HG03175 (cell line): ENCODE data around the gene MED19.
"Not testable (repeated sequence)": the region's sequence is repeated elsewhere in the genome, so short reads cannot be mapped to it uniquely, and the experiment has no call there.

Source experiments
- ATAC-seq: cut with Tn5 transposase; IDR thresholded peaks from one replicate; pipeline ENCODE4 v1.9.1; 2021; ENCODE audit warnings: mild to moderate bottlenecking, moderate library complexity; ENCODE audit not compliant: unreplicated experiment

MED19 gene, protein sequence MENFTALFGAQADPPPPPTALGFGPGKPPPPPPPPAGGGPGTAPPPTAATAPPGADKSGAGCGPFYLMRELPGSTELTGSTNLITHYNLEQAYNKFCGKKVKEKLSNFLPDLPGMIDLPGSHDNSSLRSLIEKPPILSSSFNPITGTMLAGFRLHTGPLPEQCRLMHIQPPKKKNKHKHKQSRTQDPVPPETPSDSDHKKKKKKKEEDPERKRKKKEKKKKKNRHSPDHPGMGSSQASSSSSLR

DNA sequence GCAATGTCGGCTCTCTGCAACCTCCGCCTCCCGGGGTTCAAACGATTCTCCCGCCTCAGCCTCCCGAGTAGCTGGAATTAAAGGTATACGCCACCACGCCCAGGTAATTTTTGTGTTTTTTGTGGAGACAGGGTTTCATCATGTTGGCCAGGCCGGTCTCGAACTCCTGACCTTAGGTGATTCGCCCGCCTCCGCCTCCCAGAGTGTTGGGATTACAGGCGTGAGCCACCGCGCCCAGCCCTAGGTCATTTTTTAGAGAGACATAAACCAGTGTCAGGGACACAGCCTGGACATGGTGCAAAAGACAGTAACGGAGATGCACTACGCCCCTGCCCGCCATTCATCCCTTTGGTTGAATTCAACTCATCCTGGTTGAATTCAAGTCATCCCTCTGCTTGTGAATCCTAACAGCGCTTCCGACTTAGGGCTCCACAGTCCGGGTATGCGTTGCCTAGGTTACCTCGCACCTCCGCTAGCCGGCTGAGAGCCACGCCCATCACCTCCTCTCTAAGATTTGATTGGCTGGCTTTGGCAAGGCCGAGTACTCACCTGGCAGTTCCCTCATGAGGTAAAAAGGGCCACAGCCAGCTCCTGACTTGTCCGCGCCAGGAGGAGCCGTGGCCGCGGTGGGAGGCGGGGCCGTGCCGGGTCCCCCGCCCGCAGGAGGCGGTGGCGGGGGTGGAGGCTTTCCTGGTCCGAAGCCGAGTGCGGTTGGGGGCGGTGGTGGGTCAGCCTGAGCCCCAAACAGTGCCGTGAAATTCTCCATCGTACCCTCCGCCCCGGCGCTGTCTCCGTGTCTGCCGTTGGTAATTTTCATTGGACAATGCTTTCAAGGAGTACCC lies at the start of gene MED19:
Gene MED19 (minus strand): TSS at position 802 of the 842 bp plus-strand sequence. CDS start 36 bp downstream, at position 766.
- ATAC-seq: peak; percentile 55

DNA sequence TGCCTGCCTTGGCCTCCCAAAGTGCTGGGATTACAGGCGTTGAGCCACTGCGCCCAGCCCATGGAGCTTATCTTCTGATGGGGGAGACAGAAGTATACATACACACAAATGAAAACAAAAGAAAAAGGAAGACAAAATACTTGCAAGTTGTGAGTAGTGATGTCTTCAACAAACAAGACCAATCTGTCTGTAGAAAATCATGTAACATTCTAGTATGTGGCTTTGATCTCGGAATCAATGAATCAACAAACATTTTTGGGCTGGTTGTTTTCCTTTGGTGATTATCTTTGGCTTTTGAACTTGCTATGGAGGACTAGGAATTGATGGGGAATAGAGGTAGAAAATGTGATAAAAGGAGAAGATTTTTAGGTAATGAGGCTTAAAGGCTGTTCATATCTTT lies 46.2 kb upstream of the MED19 start:
- no peak for ATAC-seq

DNA sequence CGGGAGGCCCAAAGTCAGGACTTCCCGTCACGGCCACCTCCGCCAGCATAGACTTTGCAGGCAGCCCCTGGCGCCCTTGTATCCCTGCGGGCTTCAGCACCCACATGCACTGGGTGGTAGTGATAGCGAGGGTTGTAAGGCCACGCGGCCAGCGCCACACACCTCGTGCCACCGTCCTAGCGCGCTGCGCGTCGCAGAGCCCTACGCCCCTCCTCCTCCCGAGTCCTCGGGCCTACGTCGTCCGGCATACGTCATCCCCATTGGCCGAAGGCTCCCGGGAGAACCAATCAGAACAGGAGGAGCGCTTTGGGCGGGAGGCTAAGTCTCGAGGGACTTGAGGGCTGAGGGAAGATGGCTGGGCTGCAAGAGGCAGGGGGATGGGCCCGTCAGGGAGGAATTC lies 40.9 kb upstream of the MED19 start:
- ATAC-seq: no peak

DNA sequence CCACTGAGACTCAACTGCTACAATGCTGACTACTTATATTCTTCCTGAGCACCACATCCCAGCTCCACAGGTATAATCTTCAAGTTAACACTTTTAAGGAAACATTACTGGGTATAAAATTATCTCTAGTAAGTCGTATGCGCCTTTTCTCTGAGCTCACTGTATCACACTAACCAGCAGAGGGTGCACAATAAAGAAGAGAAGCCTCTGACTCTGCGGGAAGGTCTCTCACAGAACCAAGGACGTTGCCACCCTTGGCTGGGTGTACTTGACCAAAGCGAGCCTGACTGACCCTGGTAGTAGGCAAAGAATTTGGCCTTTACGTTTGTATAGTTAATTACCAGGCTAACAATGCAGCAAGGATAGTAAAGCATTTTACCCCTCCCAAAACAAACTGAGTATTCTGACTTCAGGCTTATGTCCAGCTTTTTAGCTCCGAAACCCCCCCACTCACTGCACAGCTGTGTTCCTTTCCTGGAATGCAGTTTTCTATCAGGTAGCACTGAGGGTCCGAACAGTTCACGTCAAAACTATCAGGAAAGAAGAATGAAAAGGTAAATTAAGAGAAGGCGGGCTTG lies 39.8 kb upstream of the MED19 start, which contains the start of gene BTBD18:
Gene BTBD18 (minus strand): TSS at position 144 of the 578 bp plus-strand sequence. CDS start 631 bp downstream, outside the sequence.
- ATAC-seq: no peak

DNA sequence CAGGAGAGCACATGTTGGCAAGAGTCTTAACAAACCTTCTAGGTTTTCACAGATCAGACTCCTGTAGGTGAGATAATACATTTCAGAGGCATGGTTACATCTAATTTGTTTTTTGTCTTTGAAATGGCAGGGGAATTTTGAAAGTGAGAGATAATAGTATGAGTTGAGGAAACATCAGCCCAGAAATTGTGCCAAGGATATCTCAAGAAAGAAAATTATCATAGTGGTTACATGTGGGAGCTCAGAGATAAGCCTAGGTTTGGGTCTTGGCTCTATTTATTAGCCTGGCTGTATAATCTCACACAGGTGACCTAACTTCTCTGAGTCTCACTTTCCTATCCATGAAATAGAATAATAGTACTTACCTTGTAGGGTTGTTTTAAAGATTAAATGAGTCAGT lies 39.2 kb upstream of the MED19 start:
- ATAC-seq: no peak

DNA sequence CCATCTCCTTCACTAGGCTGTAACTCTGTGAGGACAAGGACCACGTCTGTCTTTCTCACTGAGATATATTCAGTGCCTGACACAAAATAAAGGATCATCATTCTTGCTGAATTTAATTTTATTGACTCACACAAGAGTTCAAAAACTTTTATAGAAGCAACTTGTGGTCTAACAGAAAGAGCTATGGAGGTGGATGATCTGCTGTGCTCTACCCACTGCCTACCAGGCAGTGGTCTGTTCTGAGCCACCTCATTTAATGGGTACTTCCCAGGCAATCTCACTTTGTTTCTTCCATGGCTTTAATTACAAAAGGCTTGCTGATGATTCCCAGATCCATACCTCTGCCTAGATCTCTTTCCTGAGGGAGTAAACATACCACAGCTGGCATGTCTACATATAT lies 34.9 kb upstream of the MED19 start:
- ATAC-seq: no peak

DNA sequence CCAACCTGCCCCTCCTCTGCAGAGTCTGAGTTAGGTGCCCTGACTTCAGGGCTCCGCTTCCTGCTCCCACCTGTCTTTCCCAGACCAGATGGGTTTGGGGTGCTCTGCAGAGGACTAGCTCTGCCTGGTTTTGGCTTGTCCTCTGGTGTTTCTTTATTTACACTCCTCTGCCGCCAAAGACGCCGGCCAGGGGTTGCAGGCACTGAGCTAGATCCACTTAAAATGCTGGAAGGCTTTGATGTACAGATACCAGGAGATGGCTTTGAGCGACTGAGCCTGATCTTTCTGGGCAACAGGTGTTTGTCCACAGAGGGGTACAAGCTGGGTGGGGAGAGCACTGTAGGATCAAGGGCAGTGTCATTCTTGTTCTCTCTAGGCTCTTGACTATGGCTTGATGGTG lies 33.2 kb upstream of the MED19 start:
- no peak for ATAC-seq

DNA sequence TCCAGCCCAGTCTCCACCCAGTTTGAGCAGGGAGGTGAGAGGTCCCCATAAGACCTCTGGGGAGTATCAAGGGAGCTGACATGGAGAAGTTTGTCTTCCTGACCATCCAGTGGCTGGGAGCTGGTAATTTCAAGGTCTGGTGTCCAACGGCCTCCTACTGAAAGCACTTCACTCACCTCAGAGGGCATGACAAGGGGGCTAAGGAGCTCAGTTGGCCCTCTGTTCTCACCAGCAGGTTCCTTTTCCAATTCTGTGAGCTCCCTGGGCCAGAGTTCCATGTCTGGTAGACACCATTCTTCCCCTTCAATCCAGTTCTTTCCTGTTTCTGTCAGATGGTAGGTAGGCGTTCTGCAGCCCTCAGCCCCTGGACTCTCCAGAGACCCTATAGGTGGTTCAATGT lies 32.3 kb upstream of the MED19 start:
- ATAC-seq: no peak

DNA sequence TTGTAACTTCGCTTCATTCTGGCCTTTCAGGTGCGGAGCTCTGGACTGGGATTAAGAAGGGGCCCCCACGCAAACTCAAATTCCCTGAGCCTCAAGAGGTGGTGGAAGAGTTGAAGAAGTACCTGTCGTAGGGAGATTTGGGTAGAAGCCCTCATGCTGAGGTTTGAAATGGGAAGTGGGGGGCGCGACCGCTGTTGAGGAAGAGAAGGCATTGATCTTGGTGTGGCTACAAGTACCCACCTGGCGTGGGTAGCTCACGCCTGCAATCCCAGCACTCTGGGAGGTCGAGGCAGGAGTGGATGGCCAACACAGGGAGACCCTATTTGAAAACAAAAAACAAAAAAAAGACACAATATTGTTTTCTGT lies 30.1 kb upstream of the MED19 start:
- ATAC-seq: no peak

DNA sequence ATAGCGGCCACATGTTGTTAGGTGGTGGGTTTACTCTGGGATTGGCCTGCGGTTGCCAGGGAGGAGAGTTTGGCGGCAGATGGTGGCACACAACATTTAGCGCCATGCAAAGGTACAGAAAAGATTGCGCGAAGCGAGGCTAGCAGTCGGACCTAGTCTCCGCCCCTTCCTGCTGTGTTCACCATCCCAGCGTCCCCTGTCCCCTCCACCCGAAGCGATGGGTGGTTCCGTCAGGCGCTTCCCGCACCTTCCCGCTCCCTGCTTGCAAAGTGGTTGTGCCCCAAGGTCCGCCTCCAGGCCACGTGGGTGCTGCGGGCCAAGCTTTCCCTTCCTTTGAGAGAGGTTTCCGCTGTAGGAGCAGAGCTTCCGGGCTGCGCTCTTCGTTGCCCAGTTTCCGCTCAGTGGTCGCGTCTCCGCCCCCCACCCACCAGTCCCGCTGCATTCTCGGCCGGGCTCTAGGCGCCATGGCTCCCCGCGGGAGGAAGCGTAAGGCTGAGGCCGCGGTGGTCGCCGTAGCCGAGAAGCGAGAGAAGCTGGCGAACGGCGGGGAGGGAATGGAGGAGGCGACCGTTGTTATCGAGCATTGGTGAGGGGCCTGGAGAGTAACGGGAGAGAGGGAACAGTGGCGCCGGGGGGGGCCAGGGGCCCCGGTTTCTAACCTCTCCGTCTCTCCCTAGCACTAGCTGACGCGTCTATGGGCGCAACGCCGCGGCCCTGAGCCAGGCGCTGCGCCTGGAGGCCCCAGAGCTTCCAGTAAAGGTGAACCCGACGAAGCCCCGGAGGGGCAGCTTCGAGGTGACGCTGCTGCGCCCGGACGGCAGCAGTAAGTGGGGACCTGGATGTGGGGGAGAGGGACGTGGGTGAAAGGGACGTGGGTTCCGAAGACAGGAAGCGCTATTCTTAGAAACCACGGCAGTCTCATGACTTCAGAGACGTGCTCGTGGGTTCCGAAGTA lies 29.4 kb upstream of the MED19 start, which contains the start of gene SELENOH:
Gene SELENOH (plus strand): TSS at position 360 of the 955 bp plus-strand sequence. CDS start 105 bp downstream, at position 465.
- ATAC-seq: peak; percentile 92

DNA sequence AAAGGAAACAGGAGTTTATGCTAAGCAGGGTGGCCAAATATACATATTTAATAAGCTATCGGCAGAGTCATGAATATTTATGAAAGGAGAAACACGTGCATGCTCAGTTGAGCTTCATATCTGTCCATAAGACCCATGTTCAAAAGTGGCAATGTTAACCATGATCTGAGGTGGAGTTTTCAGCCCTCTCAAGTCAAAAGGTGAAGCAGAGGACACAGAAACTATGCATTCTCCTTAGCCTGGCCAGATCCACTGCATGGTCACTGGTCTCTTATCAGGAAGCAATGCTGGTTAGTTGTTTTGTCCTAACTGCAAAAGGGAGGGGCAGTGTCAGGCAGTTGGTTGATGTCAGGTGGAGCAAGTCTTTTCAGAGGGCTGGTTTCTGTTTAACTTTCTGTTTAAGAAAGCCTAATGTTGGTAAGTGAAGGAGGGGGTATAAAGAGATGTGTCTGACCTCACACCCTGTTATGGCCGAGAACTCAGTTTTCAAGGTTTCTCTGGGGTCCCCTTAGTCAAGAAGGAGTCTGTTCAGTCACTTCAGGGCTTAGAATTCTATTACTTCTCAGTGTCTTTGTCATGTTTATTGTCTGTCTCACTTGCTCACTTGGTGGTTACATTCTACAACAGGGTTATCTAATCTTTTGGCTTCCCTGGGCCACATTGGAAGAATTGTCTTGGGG lies 23.7 kb upstream of the MED19 start:
- no peak for ATAC-seq

DNA sequence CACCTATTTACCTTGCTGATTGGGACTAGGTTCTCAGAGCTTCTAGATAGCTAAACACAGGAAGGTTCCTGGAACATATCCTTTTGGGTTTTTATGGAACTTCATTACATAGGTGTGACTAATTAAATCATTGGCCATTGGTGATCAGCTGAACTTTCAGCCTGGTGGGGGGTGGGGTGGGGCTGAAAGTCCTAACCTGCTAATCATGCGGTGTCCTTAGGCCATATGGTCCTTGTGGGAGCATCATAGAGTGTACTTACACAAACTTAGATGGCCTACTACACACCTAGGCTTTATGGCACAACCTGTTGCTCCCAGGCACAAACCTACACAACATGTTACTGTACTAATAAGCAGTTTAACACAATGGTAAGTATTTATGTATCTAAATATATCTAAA lies 20.6 kb upstream of the MED19 start:
- ATAC-seq: no peak

DNA sequence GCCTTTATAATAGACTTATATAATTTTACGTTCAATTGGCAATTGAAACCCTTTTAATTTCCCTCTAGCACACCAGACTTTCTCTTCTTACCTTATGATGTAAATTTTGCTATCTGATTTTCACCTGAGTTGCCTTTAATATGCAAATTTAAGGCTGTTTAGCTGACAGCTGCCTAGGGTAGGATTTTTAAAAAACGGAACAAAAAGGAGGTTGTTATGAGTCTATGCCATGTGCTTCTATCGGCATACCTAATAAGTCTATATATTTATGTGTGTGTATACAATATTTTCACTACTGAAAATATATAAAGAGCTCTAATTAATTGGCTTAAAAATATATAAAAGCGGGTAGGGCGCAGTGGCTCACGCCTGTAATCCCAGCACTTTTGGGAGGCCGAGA lies 17.5 kb upstream of the MED19 start:
- ATAC-seq: no peak

DNA sequence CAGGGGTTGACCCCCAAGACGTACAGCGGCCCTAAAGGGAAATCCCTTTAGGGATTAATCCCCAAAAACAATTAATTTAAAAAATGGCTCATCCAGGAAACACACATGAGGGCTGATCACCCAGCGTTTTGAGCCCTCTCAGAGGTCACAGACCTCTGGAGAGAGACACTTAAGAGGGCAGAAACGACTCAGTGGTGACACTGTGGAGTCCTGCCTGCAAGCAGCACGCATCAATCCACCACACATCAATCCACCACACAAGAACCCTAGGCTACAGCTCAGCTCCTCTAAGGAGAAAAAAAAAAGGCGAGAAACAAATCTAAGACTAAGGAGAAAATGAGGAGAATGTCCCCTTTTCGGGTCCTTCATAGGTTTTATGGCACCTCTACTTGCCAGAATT lies 16.8 kb upstream of the MED19 start:
- ATAC-seq: no peak

DNA sequence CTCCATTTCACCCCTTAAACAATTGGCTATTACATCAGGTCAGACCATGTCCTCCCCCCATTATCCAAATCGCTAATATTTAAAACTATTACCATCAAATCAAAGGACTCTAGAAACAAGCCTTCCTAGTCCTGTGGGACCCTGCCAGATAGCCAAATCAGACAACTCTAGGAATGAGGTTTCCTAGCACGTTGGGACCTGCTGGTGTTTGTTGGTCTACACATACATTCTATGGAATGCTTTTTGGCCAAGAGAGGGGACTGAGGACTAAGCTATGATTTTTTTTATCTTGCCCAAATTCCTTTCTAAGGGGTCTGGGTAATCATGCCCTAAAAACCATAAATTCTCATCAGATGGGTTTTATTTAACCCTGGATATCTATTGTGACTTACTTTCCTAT lies 15.2 kb upstream of the MED19 start:
- ATAC-seq: no peak

DNA sequence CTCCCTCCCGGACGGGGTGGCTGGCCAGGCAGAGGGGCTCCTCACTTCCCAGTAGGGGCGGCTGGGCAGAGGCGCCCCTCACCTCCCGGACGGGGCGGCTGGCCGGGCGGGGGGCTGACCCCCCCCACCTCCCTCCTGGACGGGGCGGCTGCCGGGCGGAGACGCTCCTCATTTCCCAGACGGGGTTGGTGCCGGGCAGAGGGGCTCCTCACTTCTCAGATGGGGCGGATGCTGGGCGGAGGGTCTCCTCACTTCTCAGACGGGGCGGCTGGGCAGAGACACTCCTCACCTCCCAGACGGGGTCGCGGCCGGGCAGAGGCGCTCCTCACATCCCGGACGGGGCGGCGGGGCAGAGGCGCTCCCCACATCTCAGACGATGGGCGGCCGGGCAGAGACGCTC lies 4.7 kb upstream of the MED19 start:
- ATAC-seq: not testable (repeated sequence)

DNA sequence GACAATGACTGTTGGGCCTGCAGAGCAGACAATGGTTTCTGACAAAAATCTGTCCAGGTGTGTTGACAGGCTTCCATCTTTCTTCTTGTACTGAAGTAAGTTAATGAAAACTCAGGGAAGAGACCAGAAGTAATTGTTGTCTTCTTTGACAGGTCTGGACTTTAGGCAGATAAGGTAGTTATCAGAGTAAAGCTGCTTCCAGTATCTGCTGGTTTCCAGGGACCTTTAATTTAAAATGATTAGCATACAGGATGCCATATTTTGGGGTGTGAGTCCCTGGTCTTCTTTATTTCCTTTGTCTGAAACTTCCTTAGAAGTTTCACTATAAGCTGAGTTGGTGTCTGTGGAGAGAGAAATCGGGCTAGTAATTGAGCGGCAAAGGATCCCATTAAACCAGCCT lies 1.8 kb upstream of the MED19 start:
- no peak for ATAC-seq

DNA sequence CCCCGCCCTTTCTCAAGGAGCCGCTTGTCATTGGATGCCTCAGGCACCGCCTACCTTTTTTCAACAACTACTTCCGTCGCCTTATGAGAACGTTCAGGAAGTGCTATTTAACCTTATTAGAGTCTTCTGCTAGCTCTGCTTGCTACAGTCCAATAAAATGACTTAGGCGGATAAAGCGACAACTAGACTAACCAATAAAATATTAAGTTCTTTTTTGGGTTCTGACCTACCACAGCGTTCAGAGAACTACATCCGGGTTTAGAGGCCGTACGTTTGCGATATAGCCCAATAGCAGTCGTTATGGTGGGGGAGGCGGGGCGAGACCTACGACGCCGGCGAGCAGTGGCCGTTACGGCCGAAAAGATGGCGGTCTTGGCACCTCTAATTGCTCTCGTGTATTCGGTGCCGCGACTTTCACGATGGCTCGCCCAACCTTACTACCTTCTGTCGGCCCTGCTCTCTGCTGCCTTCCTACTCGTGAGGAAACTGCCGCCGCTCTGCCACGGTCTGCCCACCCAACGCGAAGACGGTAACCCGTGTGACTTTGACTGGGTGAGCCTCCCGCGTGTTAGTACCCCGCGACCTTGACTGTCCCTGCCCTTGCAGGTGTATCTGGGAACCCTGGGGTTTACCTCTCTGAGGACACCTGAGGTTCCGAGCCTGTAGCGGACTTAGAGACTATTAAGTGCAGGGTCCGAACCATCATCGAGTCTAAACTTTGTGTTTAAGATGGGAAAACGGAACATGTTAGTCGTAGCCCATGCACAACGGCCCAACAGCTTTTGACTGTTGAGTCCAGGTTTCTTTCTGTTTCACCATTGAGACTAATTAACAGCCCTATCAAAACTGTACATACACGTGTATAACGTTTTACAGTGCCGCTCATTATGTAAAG lies 488 bp upstream of the MED19 start, which contains the start of gene TMX2:
Gene TMX2 (plus strand): TSS at position 338 of the 895 bp plus-strand sequence. CDS start 26 bp downstream, at position 364.
- peak; percentile 94 for ATAC-seq

DNA sequence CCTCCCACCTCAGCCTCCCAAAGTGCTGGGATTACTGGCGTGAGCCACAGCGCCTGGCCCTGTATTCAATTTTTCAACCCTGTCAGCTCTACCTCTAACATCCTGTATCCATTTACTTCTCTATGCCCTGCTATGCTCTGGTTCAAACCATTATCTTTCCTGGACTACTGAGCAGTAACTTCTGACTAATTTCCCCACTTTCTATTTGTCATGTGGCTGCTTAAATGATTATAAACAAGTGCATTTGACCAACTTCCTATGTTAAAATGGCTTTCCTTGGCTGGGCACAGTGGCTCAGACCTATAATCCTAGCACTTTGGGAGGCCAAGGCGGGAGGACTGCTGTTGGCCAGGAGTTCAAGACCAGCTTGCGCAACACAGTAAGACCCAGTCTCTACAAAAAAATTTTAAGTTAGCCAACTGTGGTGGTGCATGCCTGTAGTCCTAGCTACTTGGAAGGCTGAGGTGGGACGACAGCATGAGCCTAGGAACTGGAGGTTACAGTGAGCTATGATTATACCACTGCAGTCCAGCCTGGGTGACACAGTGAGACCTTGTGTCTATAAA lies 2.1 kb downstream of the MED19 start:
- ATAC-seq: no peak
